HepG2 (cell line): Measurements from ENCODE around the gene MIA. TPM values are rescaled to one million over a fixed set of nuclear protein-coding genes. Genes with fewer than 3 reads are reported as not detected.

ENCODE experiments used
- ATAC-seq: fragments of 200-7000 bp; cut with Tn5 transposase; 3 replicates; pipeline ENCODE4 v1.9.1; 2020; ENCODE audit warnings: mild to moderate bottlenecking, moderate library complexity
- BruUV-seq: library from RNA; stranded (reverse); fragments of 400-500 nt; replicated peaks from 2 replicates; lab custom pipeline; 2021; lab: Mats Ljungman, UMichigan
- CTCF ChIA-PET: fragments of 300-600 bp; formaldehyde crosslinking; extraction: SDS; loops from one replicate; lab custom pipeline; 2021; ENCODE audit warnings: low total read pairs, inconsistent platforms, low intra/inter-chr PET ratio; lab: Yijun Ruan, JAX
- POLR2A ChIA-PET: fragments of 350-600 bp; sonication (Branson Sonifier 250); formaldehyde crosslinking; loops from one replicate; lab custom pipeline; 2020; ENCODE audit warnings: antibody characterized with exemption, inconsistent platforms; lab: Yijun Ruan, JAX
- DNase-seq: peaks from one replicate; pipeline ENCODE4 v3.0.0-alpha.2; 2015; ENCODE audit warnings: low spot score
- FAIRE-seq: peaks from 3 replicates; lab custom pipeline; 2011; peaks lifted over from hg19 to GRCh38; lab: Jason Lieb, UNC
- H2AFZ ChIP-seq: one replicate; pipeline ENCODE4 v1.6.1; 2011; ENCODE audit warnings: low read length, inconsistent platforms
- H3K27ac ChIP-seq: fragments of 300-600 bp; 3 replicates; pipeline ENCODE4 v1.8.0; 2011; ENCODE audit warnings: mixed run types, mild to moderate bottlenecking, mixed read lengths, low read length, inconsistent platforms; ENCODE audit not compliant: insufficient read depth; ENCODE audit errors: extremely low read length
- H3K27me3 ChIP-seq, 2 experiments: fragments of 200-600 bp in 1 of 2; 2 replicates in 1 of 2; 3 replicates in 1 of 2; pipeline versions ENCODE4 v1.6.0 to v1.8.0; 2011; ENCODE audit warnings: low read length in 2 of 2, mild to moderate bottlenecking in 2 of 2, moderate library complexity in 2 of 2, inconsistent platforms in 1 of 2; ENCODE audit not compliant: insufficient read depth in 2 of 2, control insufficient read depth in 1 of 2
- H3K36me3 ChIP-seq, 2 experiments: fragments of 200-600 bp in 1 of 2; replicated peaks in 1 of 2; 2 replicates in 1 of 2; 3 replicates in 1 of 2; pipeline versions ENCODE4 v1.5.1 to v1.8.0; 2011; ENCODE audit warnings: low read length in 2 of 2, inconsistent platforms in 1 of 2; ENCODE audit not compliant: insufficient read depth in 2 of 2, control insufficient read depth in 1 of 2
- H3K4me1 ChIP-seq: 2 replicates; pipeline ENCODE4 v1.5.1; 2012; ENCODE audit warnings: low read length, inconsistent platforms; ENCODE audit not compliant: insufficient read depth
- H3K4me2 ChIP-seq: 2 replicates; pipeline ENCODE4 v1.6.0; 2011; ENCODE audit warnings: low read depth, low read length, inconsistent platforms
- H3K4me3 ChIP-seq, 3 experiments: fragments of 200-600 bp in 1 of 3; sonication (generic), shearing (Covaris generic) in 1 of 3; replicated peaks in 1 of 3; 2 replicates each; pipeline ENCODE4 v1.5.1; 2011 to 2016; ENCODE audit warnings: low read length in 3 of 3, inconsistent platforms in 2 of 3, low read depth in 2 of 3, mild to moderate bottlenecking in 2 of 3, control low read depth in 1 of 3, mixed read lengths in 1 of 3; ENCODE audit not compliant: insufficient read depth in 1 of 3
- H3K79me2 ChIP-seq: one replicate; pipeline ENCODE4 v1.6.1; 2011; ENCODE audit warnings: low read length, inconsistent platforms; ENCODE audit not compliant: insufficient read depth
- H3K9ac ChIP-seq: 2 replicates; pipeline ENCODE4 v1.6.0; 2011; ENCODE audit warnings: mild to moderate bottlenecking, low read depth, low read length, inconsistent platforms; ENCODE audit not compliant: insufficient read depth
- H3K9me3 ChIP-seq: 2 replicates; pipeline ENCODE4 v1.5.1; 2012; ENCODE audit warnings: mild to moderate bottlenecking, low read length
- H4K20me1 ChIP-seq: 2 replicates; pipeline ENCODE4 v1.6.0; 2011; ENCODE audit warnings: inconsistent platforms, mild to moderate bottlenecking, low read length, moderate library complexity; ENCODE audit not compliant: insufficient read depth
- BCL6 ChIP-seq: IDR thresholded peaks from 2 replicates; pipeline ENCODE4 v1.6.1; 2016; ENCODE audit warnings: missing genetic modification reagents, missing compliant biosample characterization
- GABPA ChIP-seq, 2 experiments: IDR thresholded peaks; 2 replicates each; pipeline ENCODE4 v1.6.1; 2011 to 2016; ENCODE audit warnings: low read depth in 2 of 2, low read length in 1 of 2, missing biosample characterization in 1 of 2, missing genetic modification characterization in 1 of 2
- NONO ChIP-seq, 2 experiments: fragments of 450-650 bp in 1 of 2; sonication (generic) in 1 of 2; formaldehyde crosslinking in 1 of 2; IDR thresholded peaks in 1 of 2; conservative IDR thresholded peaks in 1 of 2; 2 replicates each; pipeline versions ENCODE4 v1.6.1 to v1.8.0; 2017 to 2022; ENCODE audit warnings: mild to moderate bottlenecking in 1 of 2, missing genetic modification reagents in 1 of 2, moderate library complexity in 1 of 2
- TOPORS ChIP-seq: sonication (generic); formaldehyde crosslinking; IDR thresholded peaks from 2 replicates; pipeline ENCODE4 v1.8.0; 2023; ENCODE audit warnings: mild to moderate bottlenecking, missing genetic modification reagents
- ZNF331 ChIP-seq: sonication (generic); formaldehyde crosslinking; IDR thresholded peaks from 2 replicates; pipeline ENCODE4 v1.4.0; 2020; ENCODE audit warnings: missing genetic modification reagents
- ZNF431 ChIP-seq: sonication (generic); formaldehyde crosslinking; IDR thresholded peaks from 2 replicates; pipeline ENCODE4 v1.9.0; 2022; ENCODE audit warnings: missing genetic modification reagents, low read depth, mild to moderate bottlenecking, borderline replicate concordance
- WGBS: methylation state at CpG from one replicate; pipeline ENCODE4 v1.1.6; 2017; ENCODE audit warnings: low lambda C conversion rate; 5-methylcytosine and 5-hydroxymethylcytosine counted together
- in situ Hi-C: cut with HindIII; loops from 2 replicates; pipeline ENCODE4 v1.10.0; 2017; ENCODE audit warnings: low pct_unique_long_range_greater_than_20kb; ENCODE audit not compliant: extremely low pct_ligation_motif_present
- intact Hi-C: fragments of 100-400 bp; cut with micrococcal nuclease; formaldehyde crosslinking; loops from one replicate; pipeline ENCODE4 v1.10.0; 2022; ENCODE audit not compliant: unreplicated experiment
- polyA plus RNA-seq, 8 experiments: library from polyadenylated mRNA; depleted of rRNA in 3 of 8; stranded (reverse) in 7 of 8; unstranded in 1 of 8; fragments of >200 nt; fragmentation: Illumina TruSeq in 4 of 8; extraction: Trizol in 4 of 8; gene quantifications; 2 replicates each; pipeline versions ENCODE4 v1.2.1 to v1.2.3, GENCODE V29; 2011 to 2016; ENCODE audit warnings: low read depth in 4 of 8, missing spikeins in 1 of 8, mixed read lengths in 1 of 8; ENCODE audit not compliant: insufficient read depth in 1 of 8
- total RNA-seq, 5 experiments: library from RNA; depleted of rRNA; stranded (reverse); fragments of >200 nt; fragmentation: Illumina TruSeq; extraction: Trizol; gene quantifications; 2 replicates each; pipeline ENCODE4 v1.2.3, GENCODE V29; 2016; ENCODE audit warnings: low read depth in 1 of 5
- TF ChIP-seq, protein P1 (sequence below): sonication (generic); formaldehyde crosslinking; IDR thresholded peaks from 2 replicates; pipeline ENCODE4 v1.4.0; 2020; ENCODE audit warnings: mild to moderate bottlenecking, missing genetic modification reagents, borderline replicate concordance
- TF ChIP-seq, protein P2 (sequence below): sonication (generic); formaldehyde crosslinking; IDR thresholded peaks from 2 replicates; pipeline ENCODE4 v1.8.0; 2022; ENCODE audit warnings: mild to moderate bottlenecking, missing genetic modification reagents
- TF ChIP-seq, protein P3 (sequence below): sonication (generic); formaldehyde crosslinking; IDR thresholded peaks from 2 replicates; pipeline ENCODE4 v1.5.1; 2020; ENCODE audit warnings: missing genetic modification reagents, mild to moderate bottlenecking, borderline replicate concordance

MIA gene
- total and polyA plus RNA-seq, 2 of the 13 experiments (the other 11 are each of a cell fraction or from before 2014, with no cell fraction given): 0.61 TPM; not detected in 1

DNA sequence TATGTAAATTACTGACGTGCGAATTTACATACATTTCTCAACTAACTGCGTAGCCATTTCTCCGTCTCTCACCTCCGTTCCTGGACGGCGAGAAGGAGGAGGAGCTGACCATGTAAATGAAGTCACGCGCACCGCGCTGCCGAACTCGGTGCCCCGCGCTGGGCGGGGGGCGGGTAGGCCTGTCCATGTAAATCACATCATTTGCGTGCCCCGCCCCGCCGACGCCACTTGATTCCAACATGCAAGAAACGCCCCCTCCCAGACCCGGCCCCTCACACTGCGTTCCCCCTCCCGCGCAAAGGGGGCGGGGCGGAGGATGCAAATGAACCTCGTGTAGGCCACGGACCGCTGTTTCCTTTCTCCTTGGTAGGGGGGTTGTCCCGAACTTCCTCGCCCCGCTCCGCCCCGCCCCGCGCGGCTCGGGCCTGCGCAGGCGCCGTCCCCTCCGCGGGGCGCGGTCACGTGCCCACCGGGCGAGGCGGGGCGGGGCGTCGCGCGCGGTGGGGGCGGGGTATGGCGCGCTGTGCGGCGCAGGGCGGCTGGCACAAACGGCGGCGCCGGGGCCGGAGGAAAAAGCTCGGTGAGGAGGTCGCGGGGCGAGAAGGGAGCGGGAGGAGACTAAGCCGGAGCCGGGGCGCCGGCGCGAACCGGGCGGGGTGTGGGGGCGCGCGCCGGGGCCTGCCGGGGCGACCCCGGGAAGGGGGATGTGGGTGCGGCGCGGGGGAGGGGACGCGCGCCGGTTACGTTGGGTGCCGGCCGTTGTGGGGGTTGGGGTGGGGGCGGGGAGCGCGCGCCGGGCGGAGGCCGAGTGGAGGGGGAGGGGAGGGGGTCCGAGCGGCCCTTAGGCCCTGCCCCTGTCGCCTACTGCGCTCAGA lies 23.6 kb downstream of the MIA start, which contains the start of gene EGLN2:
EGLN2 (plus strand) TSS at position 509 of the 875 bp plus-strand sequence. CDS start 1,382 bp downstream, outside the sequence.
- no peaks in the 10 kb centered on the region; the same call in 1 of the 2 replicates for H4K20me1 ChIP-seq
- TF ChIP-seq TOPORS (CRISPR knock-in tag) (no peak; the same call in 1 of the 2 replicates), GABPA (IDR thresholded peaks at IDR 0.05; ENCODE audit: low read depth, low read length) (no peak; the same call in 1 of the 2 replicates), GABPA (CRISPR knock-in tag; IDR thresholded peaks at IDR 0.05; ENCODE audit: low read depth) (peak; percentile 42; the same call in 1 of the 2 replicates), ZNF431 (0 out of 2 replicates have a peak, but pooled peaks have one; percentile 49), BCL6 (CRISPR knock-in tag) (peak; percentile 45; the same call in 1 of the 2 replicates), ZNF331 (CRISPR knock-in tag) (peak; percentile 24; the same call in 1 of the 2 replicates), NONO (IDR thresholded peaks at IDR 0.05) (no peak), NONO (CRISPR knock-in tag; conservative IDR thresholded peaks at IDR 0.05) (peak; percentile 28; the same call in 1 of the 2 replicates)
- TF ChIP-seq, protein P1, sequence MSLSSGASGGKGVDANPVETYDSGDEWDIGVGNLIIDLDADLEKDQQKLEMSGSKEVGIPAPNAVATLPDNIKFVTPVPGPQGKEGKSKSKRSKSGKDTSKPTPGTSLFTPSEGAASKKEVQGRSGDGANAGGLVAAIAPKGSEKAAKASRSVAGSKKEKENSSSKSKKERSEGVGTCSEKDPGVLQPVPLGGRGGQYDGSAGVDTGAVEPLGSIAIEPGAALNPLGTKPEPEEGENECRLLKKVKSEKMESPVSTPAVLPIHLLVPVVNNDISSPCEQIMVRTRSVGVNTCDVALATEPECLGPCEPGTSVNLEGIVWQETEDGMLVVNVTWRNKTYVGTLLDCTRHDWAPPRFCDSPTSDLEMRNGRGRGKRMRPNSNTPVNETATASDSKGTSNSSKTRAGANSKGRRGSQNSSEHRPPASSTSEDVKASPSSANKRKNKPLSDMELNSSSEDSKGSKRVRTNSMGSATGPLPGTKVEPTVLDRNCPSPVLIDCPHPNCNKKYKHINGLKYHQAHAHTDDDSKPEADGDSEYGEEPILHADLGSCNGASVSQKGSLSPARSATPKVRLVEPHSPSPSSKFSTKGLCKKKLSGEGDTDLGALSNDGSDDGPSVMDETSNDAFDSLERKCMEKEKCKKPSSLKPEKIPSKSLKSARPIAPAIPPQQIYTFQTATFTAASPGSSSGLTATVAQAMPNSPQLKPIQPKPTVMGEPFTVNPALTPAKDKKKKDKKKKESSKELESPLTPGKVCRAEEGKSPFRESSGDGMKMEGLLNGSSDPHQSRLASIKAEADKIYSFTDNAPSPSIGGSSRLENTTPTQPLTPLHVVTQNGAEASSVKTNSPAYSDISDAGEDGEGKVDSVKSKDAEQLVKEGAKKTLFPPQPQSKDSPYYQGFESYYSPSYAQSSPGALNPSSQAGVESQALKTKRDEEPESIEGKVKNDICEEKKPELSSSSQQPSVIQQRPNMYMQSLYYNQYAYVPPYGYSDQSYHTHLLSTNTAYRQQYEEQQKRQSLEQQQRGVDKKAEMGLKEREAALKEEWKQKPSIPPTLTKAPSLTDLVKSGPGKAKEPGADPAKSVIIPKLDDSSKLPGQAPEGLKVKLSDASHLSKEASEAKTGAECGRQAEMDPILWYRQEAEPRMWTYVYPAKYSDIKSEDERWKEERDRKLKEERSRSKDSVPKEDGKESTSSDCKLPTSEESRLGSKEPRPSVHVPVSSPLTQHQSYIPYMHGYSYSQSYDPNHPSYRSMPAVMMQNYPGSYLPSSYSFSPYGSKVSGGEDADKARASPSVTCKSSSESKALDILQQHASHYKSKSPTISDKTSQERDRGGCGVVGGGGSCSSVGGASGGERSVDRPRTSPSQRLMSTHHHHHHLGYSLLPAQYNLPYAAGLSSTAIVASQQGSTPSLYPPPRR (CRISPR knock-in tag): peak; percentile 27; the same call in 1 of the 2 replicates
- TF ChIP-seq, protein P2, sequence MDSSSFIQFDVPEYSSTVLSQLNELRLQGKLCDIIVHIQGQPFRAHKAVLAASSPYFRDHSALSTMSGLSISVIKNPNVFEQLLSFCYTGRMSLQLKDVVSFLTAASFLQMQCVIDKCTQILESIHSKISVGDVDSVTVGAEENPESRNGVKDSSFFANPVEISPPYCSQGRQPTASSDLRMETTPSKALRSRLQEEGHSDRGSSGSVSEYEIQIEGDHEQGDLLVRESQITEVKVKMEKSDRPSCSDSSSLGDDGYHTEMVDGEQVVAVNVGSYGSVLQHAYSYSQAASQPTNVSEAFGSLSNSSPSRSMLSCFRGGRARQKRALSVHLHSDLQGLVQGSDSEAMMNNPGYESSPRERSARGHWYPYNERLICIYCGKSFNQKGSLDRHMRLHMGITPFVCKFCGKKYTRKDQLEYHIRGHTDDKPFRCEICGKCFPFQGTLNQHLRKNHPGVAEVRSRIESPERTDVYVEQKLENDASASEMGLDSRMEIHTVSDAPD (CRISPR knock-in tag): no peak
- TF ChIP-seq, protein P3, sequence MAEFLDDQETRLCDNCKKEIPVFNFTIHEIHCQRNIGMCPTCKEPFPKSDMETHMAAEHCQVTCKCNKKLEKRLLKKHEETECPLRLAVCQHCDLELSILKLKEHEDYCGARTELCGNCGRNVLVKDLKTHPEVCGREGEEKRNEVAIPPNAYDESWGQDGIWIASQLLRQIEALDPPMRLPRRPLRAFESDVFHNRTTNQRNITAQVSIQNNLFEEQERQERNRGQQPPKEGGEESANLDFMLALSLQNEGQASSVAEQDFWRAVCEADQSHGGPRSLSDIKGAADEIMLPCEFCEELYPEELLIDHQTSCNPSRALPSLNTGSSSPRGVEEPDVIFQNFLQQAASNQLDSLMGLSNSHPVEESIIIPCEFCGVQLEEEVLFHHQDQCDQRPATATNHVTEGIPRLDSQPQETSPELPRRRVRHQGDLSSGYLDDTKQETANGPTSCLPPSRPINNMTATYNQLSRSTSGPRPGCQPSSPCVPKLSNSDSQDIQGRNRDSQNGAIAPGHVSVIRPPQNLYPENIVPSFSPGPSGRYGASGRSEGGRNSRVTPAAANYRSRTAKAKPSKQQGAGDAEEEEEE: no peak

More for the DNA sequence above, 23.6 kb downstream of the MIA start, which contains the start of gene EGLN2:
- Histone ChIP-seq H3K27me3 (no peaks in the 10 kb centered on the region; a peak in 1 of 5 replicates), H3K4me1 (peaks cover 54% of the 10 kb centered on the region), H3K9ac (peak within 1 kb of the TSS; percentile 90), H3K4me3 (peak within 1 kb of the TSS; percentile 77 to 94 (median 93)), H3K79me2 (peaks cover 25% of the 10 kb centered on the region), H3K9me3 (no peaks in the 10 kb centered on the region), H3K4me2 (peak within 1 kb of the TSS; percentile 91), H3K36me3 (peaks cover 3 to 4% of the 10 kb centered on the region in 2 experiments; a peak in 2 of 5 replicates), H2AFZ (peak within 1 kb of the TSS; percentile 60), H3K27ac (peak within 1 kb of the TSS; percentile 98)
- POLR2A ChIA-PET: interaction anchor here (0.6 to 3.5 kb wide), 15 partner anchors 9 to 373 kb away, joined by 3 to 67 read pairs (median 4); partner anchors contain the start of genes ACTMAP, COQ8B, ITPKC and RAB4B
- BruUV-seq: no TSS peak
- in situ Hi-C loops: no loop called here
- ATAC-seq (peak; percentile 84), DNase-seq (peak; percentile 99), FAIRE-seq (peak; percentile 95)
- under 1% methylated on average over 34 of the region's 110 CpGs for WGBS
- intact Hi-C loops: loop anchor here (1.0 kb wide), 2 partner anchors 21 to 48 kb away; partner anchors contain the start of genes RAB4B and SNRPA
- CTCF ChIA-PET: interaction anchor here (1.6 kb wide), 1 partner anchor 8 kb away, joined by 4 read pairs; no protein-coding TSS in a partner anchor
